ENCODE data around the gene CDH4. TPM values are rescaled to one million over a fixed set of nuclear protein-coding genes. Genes with fewer than 3 reads are reported as not detected.

The CDH4 gene
- total and polyA plus RNA-seq, 9 donors: 0.12 to 4.4 (median 0.36) TPM

GRCh38 chr20:61387204-61387953 is 135.3 kb downstream of the CDH4 start:
- DNase-seq: no peak
- H3K4me3 ChIP-seq: no peak overlapping the region
- no peaks in the 10 kb centered on the region for H3K27me3 ChIP-seq
- TF ChIP-seq EP300 (IDR thresholded peaks at IDR 0.05) (no peak), CTCF (IDR thresholded peaks at IDR 0.05) (no peak), POLR2A (IDR thresholded peaks at IDR 0.05) (no peak)
- intact Hi-C loops (cut with DNase I): no loop called here
- peaks cover 0 to 4% of the 10 kb centered on the region in 2 donors for H3K9me3 ChIP-seq
- no peaks in the 10 kb centered on the region for H3K4me1 ChIP-seq (ENCODE audit: insufficient read depth)
- H3K36me3 ChIP-seq: no peaks in the 10 kb centered on the region
- no peak overlapping the region for H3K27ac ChIP-seq
- WGBS, 3 donors: 9 to 14% (median 12%) methylated on average over 13 of the region's 13 CpGs

GRCh38 chr20:61387954-61388348 is 135.9 kb downstream of the CDH4 start:
- Histone ChIP-seq H3K4me1 (ENCODE audit: insufficient read depth) (no peaks in the 10 kb centered on the region), H3K4me3 (no peak overlapping the region), H3K9me3 (peaks cover 0 to 4% of the 10 kb centered on the region in 2 donors), H3K27ac (no peak overlapping the region), H3K36me3 (no peaks in the 10 kb centered on the region), H3K27me3 (no peaks in the 10 kb centered on the region)
- DNase-seq: no peak
- intact Hi-C loops (cut with DNase I): no loop called here
- TF ChIP-seq POLR2A (IDR thresholded peaks at IDR 0.05): no peak
- no peak for TF ChIP-seq EP300 (IDR thresholded peaks at IDR 0.05)
- TF ChIP-seq CTCF (IDR thresholded peaks at IDR 0.05): no peak
- 33 to 47% (median 38%) methylated on average over 7 of the region's 7 CpGs for WGBS, 3 donors

GRCh38 chr20:61389077-61389476 is 137.0 kb downstream of the CDH4 start:
- H3K9me3 ChIP-seq: peaks cover 0 to 4% of the 10 kb centered on the region in 2 donors
- H3K4me1 ChIP-seq (ENCODE audit: insufficient read depth): no peaks in the 10 kb centered on the region
- no peaks in the 10 kb centered on the region for H3K36me3 ChIP-seq
- H3K27ac ChIP-seq: no peak overlapping the region
- intact Hi-C loops (cut with DNase I): no loop called here
- no peak for DNase-seq
- 62 to 81% (median 66%) methylated on average over 10 of the region's 10 CpGs for whole genome bisulfite sequencing, 3 donors
- no peak overlapping the region for H3K4me3 ChIP-seq
- TF ChIP-seq POLR2A (IDR thresholded peaks at IDR 0.05): no peak
- no peak for TF ChIP-seq EP300 (IDR thresholded peaks at IDR 0.05)
- TF ChIP-seq CTCF (IDR thresholded peaks at IDR 0.05): no peak
- H3K27me3 ChIP-seq: no peaks in the 10 kb centered on the region

GRCh38 chr20:61391185-61391584 is 139.1 kb downstream of the CDH4 start:
- Histone ChIP-seq H3K27ac (no peak overlapping the region), H3K9me3 (no peaks in the 10 kb centered on the region), H3K27me3 (no peaks in the 10 kb centered on the region), H3K4me1 (ENCODE audit: insufficient read depth) (no peaks in the 10 kb centered on the region), H3K4me3 (no peak overlapping the region), H3K36me3 (no peaks in the 10 kb centered on the region)
- TF ChIP-seq POLR2A (IDR thresholded peaks at IDR 0.05) (no peak), CTCF (IDR thresholded peaks at IDR 0.05) (no peak), EP300 (IDR thresholded peaks at IDR 0.05) (no peak)
- whole genome bisulfite sequencing, 3 donors: 74 to 83% (median 80%) methylated on average over 12 of the region's 12 CpGs
- intact Hi-C loops (cut with DNase I): no loop called here
- DNase-seq: no peak

Data from ovary (tissue), 9 donors.